ENCODE data around the gene TMEM19.
"Not testable (repeated sequence)": the region's sequence is repeated elsewhere in the genome, so short reads cannot be mapped to it uniquely, and the experiment has no call there.

The TMEM19 gene

GRCh38 chr12:71684081-71684480 lies 1.8 kb upstream of the TMEM19 start:
- no peak overlapping the region for H3K4me3 ChIP-seq (ENCODE audit: low read depth, low read length)
- peak; percentile 33 for DNase-seq (ENCODE audit: low read depth)
- no peak for TF ChIP-seq CTCF (IDR thresholded peaks at IDR 0.05; ENCODE audit: insufficient read depth, low read depth, low read length, missing control alignments)

GRCh38 chr12:71685312-71685906 lies 473 bp upstream of the TMEM19 start:
- TF ChIP-seq CTCF (IDR thresholded peaks at IDR 0.05; ENCODE audit: insufficient read depth, low read depth, low read length, missing control alignments): no peak
- DNase-seq (ENCODE audit: low read depth): no peak
- peak overlapping the region; percentile 97 for H3K4me3 ChIP-seq (ENCODE audit: low read depth, low read length)

GRCh38 chr12:71686658-71687025 lies 760 bp downstream of the TMEM19 start:
- DNase-seq (ENCODE audit: low read depth): no peak
- TF ChIP-seq CTCF (IDR thresholded peaks at IDR 0.05; ENCODE audit: insufficient read depth, low read depth, low read length, missing control alignments): no peak

GRCh38 chr12:71687172-71687571 lies 1.3 kb downstream of the TMEM19 start:
- H3K4me3 ChIP-seq (ENCODE audit: low read depth, low read length): peak overlapping the region; percentile 97
- DNase-seq (ENCODE audit: low read depth): not testable (repeated sequence)

More at GRCh38 chr12:71686658-71687025, 760 bp downstream of the TMEM19 start:
- peak overlapping the region; percentile 97 for H3K4me3 ChIP-seq (ENCODE audit: low read depth, low read length)

- peak overlapping the region; percentile 97 for H3K4me3 ChIP-seq (ENCODE audit: low read depth, low read length)
- TF ChIP-seq CTCF (IDR thresholded peaks at IDR 0.05; ENCODE audit: insufficient read depth, low read depth, low read length, missing control alignments): no peak
- no peak for DNase-seq (ENCODE audit: low read depth)
Observed at GRCh38 chr12:71688961-71689570, 3.2 kb downstream of the TMEM19 start.

GRCh38 chr12:71691504-71692129 lies 5.7 kb downstream of the TMEM19 start:
- peak overlapping the region; percentile 97 for H3K4me3 ChIP-seq (ENCODE audit: low read depth, low read length)
- TF ChIP-seq CTCF (IDR thresholded peaks at IDR 0.05; ENCODE audit: insufficient read depth, low read depth, low read length, missing control alignments): no peak
- no peak for DNase-seq (ENCODE audit: low read depth)

GRCh38 chr12:71693126-71693525 lies 7.2 kb downstream of the TMEM19 start:
- H3K4me3 ChIP-seq (ENCODE audit: low read depth, low read length): peak overlapping the region; percentile 26
- TF ChIP-seq CTCF (IDR thresholded peaks at IDR 0.05; ENCODE audit: insufficient read depth, low read depth, low read length, missing control alignments): no peak
- DNase-seq (ENCODE audit: low read depth): no peak

- H3K4me3 ChIP-seq (ENCODE audit: low read depth, low read length): peak overlapping the region; percentile 26
Observed at GRCh38 chr12:71693651-71694050, 7.8 kb downstream of the TMEM19 start.

More at GRCh38 chr12:71693651-71694050, 7.8 kb downstream of the TMEM19 start:
- peak; percentile 56 for DNase-seq (ENCODE audit: low read depth)

Data from GM12865 (cell line).